Coronary artery (tissue), 2 donors: ENCODE results near the gene SUCLG2.

Experiments used
- DNase-seq: peaks from one replicate; pipeline ENCODE4 v3.0.0-alpha.2; 2017; ENCODE audit warnings: low spot score
- H3K27ac ChIP-seq, 2 donors: fragments of 200-600 bp; sonication (generic); one replicate each; pipeline ENCODE4 v1.5.1; 2016 to 2019
- H3K4me3 ChIP-seq: fragments of 200-600 bp; sonication (generic); 2 replicates; pipeline ENCODE4 v1.5.1; 2016; ENCODE audit warnings: mild to moderate bottlenecking, moderate library complexity
- TF ChIP-seq, protein P1 (sequence below): fragments of 200-600 bp; sonication (generic); IDR thresholded peaks from one replicate; pipeline ENCODE4 v1.5.1; 2019; ENCODE audit warnings: antibody characterized with exemption

The SUCLG2 gene

DNA sequence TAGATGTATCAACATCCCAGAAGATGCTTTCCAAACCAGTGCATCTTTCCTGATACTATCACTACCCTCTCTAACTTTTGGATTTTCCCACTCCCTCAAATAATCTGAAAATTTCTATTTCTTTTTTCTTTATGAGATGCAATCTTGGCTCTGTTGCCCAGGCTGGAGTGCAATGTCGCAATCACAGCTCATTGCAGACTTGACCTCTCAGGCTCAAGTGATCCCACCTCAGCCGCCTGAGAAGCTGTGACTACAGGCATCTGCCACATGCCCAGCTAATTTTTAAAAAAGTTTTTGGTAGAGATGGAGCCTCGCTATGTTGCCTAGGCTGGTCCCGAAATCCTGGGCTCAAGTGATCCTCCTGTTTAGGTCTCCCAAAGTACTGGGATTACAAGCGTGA is 239.7 kb downstream of the SUCLG2 start:
- Histone ChIP-seq H3K4me3 (no peak overlapping the region), H3K27ac (no peak overlapping the region)
- no peak for DNase-seq
- TF ChIP-seq, protein P1, sequence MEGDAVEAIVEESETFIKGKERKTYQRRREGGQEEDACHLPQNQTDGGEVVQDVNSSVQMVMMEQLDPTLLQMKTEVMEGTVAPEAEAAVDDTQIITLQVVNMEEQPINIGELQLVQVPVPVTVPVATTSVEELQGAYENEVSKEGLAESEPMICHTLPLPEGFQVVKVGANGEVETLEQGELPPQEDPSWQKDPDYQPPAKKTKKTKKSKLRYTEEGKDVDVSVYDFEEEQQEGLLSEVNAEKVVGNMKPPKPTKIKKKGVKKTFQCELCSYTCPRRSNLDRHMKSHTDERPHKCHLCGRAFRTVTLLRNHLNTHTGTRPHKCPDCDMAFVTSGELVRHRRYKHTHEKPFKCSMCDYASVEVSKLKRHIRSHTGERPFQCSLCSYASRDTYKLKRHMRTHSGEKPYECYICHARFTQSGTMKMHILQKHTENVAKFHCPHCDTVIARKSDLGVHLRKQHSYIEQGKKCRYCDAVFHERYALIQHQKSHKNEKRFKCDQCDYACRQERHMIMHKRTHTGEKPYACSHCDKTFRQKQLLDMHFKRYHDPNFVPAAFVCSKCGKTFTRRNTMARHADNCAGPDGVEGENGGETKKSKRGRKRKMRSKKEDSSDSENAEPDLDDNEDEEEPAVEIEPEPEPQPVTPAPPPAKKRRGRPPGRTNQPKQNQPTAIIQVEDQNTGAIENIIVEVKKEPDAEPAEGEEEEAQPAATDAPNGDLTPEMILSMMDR: no peak

GRCh38 chr3:67405193-67405592 is 249.2 kb downstream of the SUCLG2 start:
- TF ChIP-seq, protein P1: no peak
- no peak overlapping the region for H3K4me3 ChIP-seq
- no peak for DNase-seq

GRCh38 chr3:67402873-67403272 is 251.5 kb downstream of the SUCLG2 start:
- DNase-seq: no peak

More at GRCh38 chr3:67405193-67405592, 249.2 kb downstream of the SUCLG2 start:
- H3K27ac ChIP-seq: no peak overlapping the region

DNA sequence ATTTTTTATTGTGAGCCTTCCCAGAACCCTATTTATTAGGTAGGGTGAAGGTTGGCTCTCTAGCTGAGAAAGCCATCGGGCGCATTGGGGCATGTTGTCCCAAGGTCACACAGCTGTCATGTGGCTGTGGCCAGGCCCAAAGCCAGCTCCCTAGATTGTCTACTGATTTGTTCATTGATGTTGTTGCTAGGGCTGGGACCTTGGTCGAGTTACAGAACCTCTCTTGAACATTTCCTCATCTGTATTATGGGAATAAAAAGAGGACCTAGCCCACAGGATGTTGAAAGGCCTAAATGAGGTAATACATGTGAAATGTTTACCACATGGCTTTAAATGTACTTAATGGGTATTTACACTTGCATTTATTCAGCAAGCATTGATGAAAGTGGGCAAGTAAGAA is 252.5 kb downstream of the SUCLG2 start:
- no peak overlapping the region for H3K4me3 ChIP-seq
- TF ChIP-seq, protein P1: no peak
- no peak overlapping the region for H3K27ac ChIP-seq
- no peak for DNase-seq

More at GRCh38 chr3:67402873-67403272, 251.5 kb downstream of the SUCLG2 start:
- Histone ChIP-seq H3K4me3 (no peak overlapping the region), H3K27ac (no peak overlapping the region)
- TF ChIP-seq, protein P1: no peak

DNA sequence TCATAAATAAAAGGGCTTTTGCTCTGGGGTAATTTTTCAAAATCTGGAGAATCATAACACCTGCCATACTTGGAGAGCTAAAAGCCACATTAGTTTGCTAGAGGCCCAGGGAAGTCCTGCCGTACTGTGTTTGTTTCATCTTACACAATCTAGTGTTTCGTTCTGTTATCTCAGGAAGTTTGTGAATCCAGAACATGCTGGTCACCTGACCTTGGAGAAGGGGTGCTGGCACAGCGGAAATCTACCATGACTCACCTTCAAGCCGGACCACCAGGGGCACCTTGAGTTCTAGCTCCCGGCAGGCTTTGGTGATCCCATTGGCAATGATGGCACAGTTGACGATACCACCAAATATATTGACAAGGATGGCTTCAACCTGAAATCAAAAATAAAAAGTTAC is 253.9 kb downstream of the SUCLG2 start:
- H3K27ac ChIP-seq: no peak overlapping the region
- TF ChIP-seq, protein P1: no peak
- H3K4me3 ChIP-seq: no peak overlapping the region
- DNase-seq: no peak

GRCh38 chr3:67389176-67389575 is 265.2 kb downstream of the SUCLG2 start:
- no peak for DNase-seq
- H3K27ac ChIP-seq: no peak overlapping the region
- TF ChIP-seq, protein P1: no peak

DNA sequence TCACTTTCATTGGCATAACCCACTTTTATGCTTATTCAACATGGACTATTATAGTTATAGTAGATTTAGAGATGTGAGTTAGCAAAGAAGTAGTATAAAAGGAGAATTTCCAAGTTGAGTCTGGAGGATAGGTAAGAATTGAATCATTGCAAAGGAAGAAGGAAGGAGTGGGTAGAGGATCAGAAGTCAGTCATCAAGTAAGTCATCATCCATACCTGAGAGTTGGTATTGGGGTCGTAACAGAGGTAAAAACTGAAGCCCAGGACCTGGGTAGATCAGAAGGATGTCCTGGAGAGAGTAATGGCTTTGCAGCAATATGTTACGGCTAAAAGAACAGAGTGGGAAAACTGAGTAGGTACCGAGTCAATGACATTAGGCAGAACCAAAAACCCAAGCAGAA is 265.7 kb downstream of the SUCLG2 start:
- TF ChIP-seq, protein P1: no peak
- H3K4me3 ChIP-seq: no peak overlapping the region
- no peak for DNase-seq
- no peak overlapping the region for H3K27ac ChIP-seq

More at GRCh38 chr3:67389176-67389575, 265.2 kb downstream of the SUCLG2 start:
- no peak overlapping the region for H3K4me3 ChIP-seq
